Right lobe of liver (tissue), 6 donors: ENCODE results near the gene PLXND1. TPM values are rescaled to one million over a fixed set of nuclear protein-coding genes. Genes with fewer than 3 reads are reported as not detected.

ENCODE experiments used
- ATAC-seq, 4 donors: fragments of 200-7000 bp; cut with Tn5 transposase; one replicate each; pipeline ENCODE4 v1.9.1; 2020; ENCODE audit warnings: mild to moderate bottlenecking in 4 of 4, moderate library complexity in 4 of 4
- DNase-seq, 3 donors: peaks; one replicate each; pipeline ENCODE4 v3.0.0-alpha.2; 2020
- H3K27ac ChIP-seq, 3 donors: fragments of 200-600 bp; one replicate each; pipeline ENCODE4 v1.8.0; 2022
- H3K27me3 ChIP-seq, 2 donors: fragments of 200-600 bp; one replicate each; pipeline ENCODE4 v1.8.0; 2022
- H3K36me3 ChIP-seq, 4 donors: fragments of 200-600 bp; sonication (generic) in 1 of 4; one replicate each; pipeline versions ENCODE4 v1.5.1 to v1.8.0; 2017 to 2022; ENCODE audit warnings: control low read depth in 1 of 4
- H3K4me1 ChIP-seq, 4 donors: fragments of 200-600 bp; sonication (generic) in 1 of 4; one replicate each; pipeline versions ENCODE4 v1.5.1 to v1.8.0; 2017 to 2022; ENCODE audit warnings: control low read depth in 1 of 4
- H3K4me3 ChIP-seq, 3 donors: fragments of 200-600 bp; one replicate each; pipeline ENCODE4 v1.8.0; 2022
- H3K9me3 ChIP-seq, 4 donors: fragments of 200-600 bp; sonication (generic) in 1 of 4; one replicate each; pipeline versions ENCODE4 v1.5.1 to v1.8.0; 2017 to 2022; ENCODE audit warnings: control low read depth in 1 of 4
- CTCF ChIP-seq, 4 donors: fragments of 200-600 bp in 3 of 4; fragments of 450-650 bp in 1 of 4; IDR thresholded peaks; one replicate each; pipeline versions ENCODE4 v1.5.1 to v1.8.0; 2016 to 2022; ENCODE audit warnings: antibody characterized with exemption in 4 of 4, mild to moderate bottlenecking in 2 of 4
- POLR2A ChIP-seq: fragments of 450-650 bp; IDR thresholded peaks from one replicate; pipeline ENCODE4 v1.6.1; 2017; ENCODE audit warnings: antibody characterized with exemption, mild to moderate bottlenecking
- WGBS: methylation state at CpG from one replicate; pipeline ENCODE4 v1.1.6; 2018; ENCODE audit warnings: low coverage, low lambda C conversion rate; ENCODE audit not compliant: insufficient coverage; ENCODE audit errors: missing lambda C conversion rate; 5-methylcytosine and 5-hydroxymethylcytosine counted together
- intact Hi-C, 2 donors: fragments of 100-400 bp; cut with DNase I; formaldehyde crosslinking; loops; one replicate each; pipeline versions ENCODE4 v1.11.2 to v1.14.1; 2022
- total RNA-seq, 6 experiments: library from RNA; depleted of rRNA in 2 of 6; stranded (reverse); fragments of >200 nt in 2 of 6; fragmentation: NEBNext Ultra II Directional in 3 of 6; extraction: Animal tissue kit (Norgen Biotek cat#: 25700) in 3 of 6; gene quantifications; one replicate each; pipeline versions ENCODE4 v1.1.0 to v1.2.4, GENCODE V29; 2016 to 2023
- donor health status: DM: no; HTN: yes; CAD: no.
- donor health status: DM: no; HTN: no; CAD: no.
- donor health status: DM: no; HTN: no; CAD: no.
- donor health status: DM: no; HTN: yes; CAD: no.
- donor health status: DM: no; HTN: yes; CAD: no.

The PLXND1 gene
- total RNA-seq, 6 experiments from 2014 or later, result 27.0 to 48.8 (median 29.6) TPM

- Histone ChIP-seq H3K27ac (peak overlapping the region in 2 of 3 donors; percentile 28 to 40), H3K4me3 (no peak overlapping the region), H3K27me3 (no peaks in the 10 kb centered on the region), H3K36me3 (no peaks in the 10 kb centered on the region), H3K4me1 (peaks cover 0 to 4% (median 2%) of the 10 kb centered on the region in 4 donors), H3K9me3 (no peaks in the 10 kb centered on the region)
- 79% methylated on average over 6 of the region's 10 CpGs for WGBS
- intact Hi-C loops, result no loop called here
- TF ChIP-seq POLR2A, result no peak
- TF ChIP-seq CTCF (IDR thresholded peaks at IDR 0.05), result no peak
- ATAC-seq (no peak), DNase-seq (no peak)
Measured at GRCh38 chr3:129587566-129588210, 18.8 kb downstream of the PLXND1 start.

- 40% methylated on average over 1 of the region's 17 CpGs for WGBS
- no peaks in the 10 kb centered on the region for H3K4me1 ChIP-seq
- no peak overlapping the region for H3K4me3 ChIP-seq
- intact Hi-C loops, result no loop called here
- DNase-seq, result no peak
- H3K27me3 ChIP-seq, result no peaks in the 10 kb centered on the region
- H3K27ac ChIP-seq, result peak overlapping the region in 2 of 3 donors; percentile 28 to 40
- TF ChIP-seq CTCF (IDR thresholded peaks at IDR 0.05), result no peak
- no peak for TF ChIP-seq POLR2A
- H3K9me3 ChIP-seq, result no peaks in the 10 kb centered on the region
- no peaks in the 10 kb centered on the region for H3K36me3 ChIP-seq
- ATAC-seq, result peak; percentile 17 to 46 (median 35)
Measured at GRCh38 chr3:129586746-129587430, 19.6 kb downstream of the PLXND1 start.

GRCh38 chr3:129585949-129586657 is 20.4 kb downstream of the PLXND1 start:
- H3K4me1 ChIP-seq, result no peaks in the 10 kb centered on the region
- no peaks in the 10 kb centered on the region for H3K9me3 ChIP-seq
- DNase-seq, result no peak
- WGBS, result 93% methylated on average over 3 of the region's 27 CpGs
- H3K27me3 ChIP-seq, result no peaks in the 10 kb centered on the region
- intact Hi-C loops, result no loop called here
- no peak for TF ChIP-seq POLR2A
- TF ChIP-seq CTCF (IDR thresholded peaks at IDR 0.05), result no peak
- no peak overlapping the region for H3K4me3 ChIP-seq
- H3K27ac ChIP-seq, result no peak overlapping the region
- no peaks in the 10 kb centered on the region for H3K36me3 ChIP-seq
- no peak for ATAC-seq

GRCh38 chr3:129584631-129585030 is 21.8 kb downstream of the PLXND1 start:
- TF ChIP-seq CTCF (IDR thresholded peaks at IDR 0.05), result no peak
- TF ChIP-seq POLR2A, result no peak
- Histone ChIP-seq H3K4me3 (no peak overlapping the region), H3K36me3 (no peaks in the 10 kb centered on the region), H3K27me3 (no peaks in the 10 kb centered on the region), H3K9me3 (no peaks in the 10 kb centered on the region), H3K27ac (no peak overlapping the region), H3K4me1 (no peaks in the 10 kb centered on the region)
- DNase-seq, result no peak
- intact Hi-C loops, result no loop called here
- no peak for ATAC-seq
- 81% methylated on average over 3 of the region's 3 CpGs for WGBS
